ENCODE measurements around the gene TMEM9.

GRCh38 chr1:201155354-201155753 is 1.1 kb upstream of the TMEM9 start:
- TF ChIP-seq, protein P1, sequence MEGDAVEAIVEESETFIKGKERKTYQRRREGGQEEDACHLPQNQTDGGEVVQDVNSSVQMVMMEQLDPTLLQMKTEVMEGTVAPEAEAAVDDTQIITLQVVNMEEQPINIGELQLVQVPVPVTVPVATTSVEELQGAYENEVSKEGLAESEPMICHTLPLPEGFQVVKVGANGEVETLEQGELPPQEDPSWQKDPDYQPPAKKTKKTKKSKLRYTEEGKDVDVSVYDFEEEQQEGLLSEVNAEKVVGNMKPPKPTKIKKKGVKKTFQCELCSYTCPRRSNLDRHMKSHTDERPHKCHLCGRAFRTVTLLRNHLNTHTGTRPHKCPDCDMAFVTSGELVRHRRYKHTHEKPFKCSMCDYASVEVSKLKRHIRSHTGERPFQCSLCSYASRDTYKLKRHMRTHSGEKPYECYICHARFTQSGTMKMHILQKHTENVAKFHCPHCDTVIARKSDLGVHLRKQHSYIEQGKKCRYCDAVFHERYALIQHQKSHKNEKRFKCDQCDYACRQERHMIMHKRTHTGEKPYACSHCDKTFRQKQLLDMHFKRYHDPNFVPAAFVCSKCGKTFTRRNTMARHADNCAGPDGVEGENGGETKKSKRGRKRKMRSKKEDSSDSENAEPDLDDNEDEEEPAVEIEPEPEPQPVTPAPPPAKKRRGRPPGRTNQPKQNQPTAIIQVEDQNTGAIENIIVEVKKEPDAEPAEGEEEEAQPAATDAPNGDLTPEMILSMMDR (conservative IDR thresholded peaks at IDR 0.05; ENCODE audit: low read depth, low read length), result no peak
- no peak for TF ChIP-seq EZH2phosphoT487 (IDR thresholded peaks at IDR 0.05; ENCODE audit: borderline replicate concordance, low read length)
